Stimulated activated naive B cell treated with anti-CD40 and anti-IgM and Interleukin-4, amounts not matched to agents 10 μg/mL and 1 μg/mL and 100 μg/mL, for 72 hours (primary cell): ENCODE data around the gene DBNDD1.
A peak's percentile ranks its signal among the peaks of the same experiment; 100 is the strongest.
"Not testable (repeated sequence)": the region's sequence is repeated elsewhere in the genome, so short reads cannot be mapped to it uniquely, and the experiment has no call there.

Experiments
- ATAC-seq, 2 donors: fragments of 150-1000 bp; cut with Tn5 transposase; replicated peaks; 2 replicates each; pipeline ENCODE4 v1.10.0; 2021; ENCODE audit warnings: moderate library complexity in 1 of 2
- DNase-seq: peaks from one replicate; pipeline ENCODE4 v3.0.0; 2021
- H3K27ac Mint-ChIP-seq: one replicate; pipeline ENCODE4 v1.8.0; 2022; ENCODE audit warnings: mild to moderate bottlenecking, mixed read lengths
- H3K27me3 Mint-ChIP-seq, 2 donors: one replicate each; pipeline ENCODE4 v1.8.0; 2022; ENCODE audit warnings: mixed read lengths in 2 of 2
- H3K36me3 Mint-ChIP-seq, 2 donors: one replicate each; pipeline ENCODE4 v1.8.0; 2022; ENCODE audit warnings: mixed read lengths in 2 of 2, mild to moderate bottlenecking in 1 of 2
- H3K4me1 Mint-ChIP-seq, 2 donors: one replicate each; pipeline ENCODE4 v1.8.0; 2022; ENCODE audit warnings: mixed read lengths in 2 of 2, mild to moderate bottlenecking in 1 of 2
- H3K4me3 Mint-ChIP-seq, 2 donors: one replicate each; pipeline ENCODE4 v1.8.0; 2022; ENCODE audit warnings: mild to moderate bottlenecking in 2 of 2, mixed read lengths in 2 of 2, moderate library complexity in 1 of 2
- H3K9me3 Mint-ChIP-seq, 2 donors: one replicate each; pipeline ENCODE4 v1.8.0; 2022; ENCODE audit warnings: mixed read lengths in 2 of 2, mild to moderate bottlenecking in 1 of 2

Gene DBNDD1

DNA sequence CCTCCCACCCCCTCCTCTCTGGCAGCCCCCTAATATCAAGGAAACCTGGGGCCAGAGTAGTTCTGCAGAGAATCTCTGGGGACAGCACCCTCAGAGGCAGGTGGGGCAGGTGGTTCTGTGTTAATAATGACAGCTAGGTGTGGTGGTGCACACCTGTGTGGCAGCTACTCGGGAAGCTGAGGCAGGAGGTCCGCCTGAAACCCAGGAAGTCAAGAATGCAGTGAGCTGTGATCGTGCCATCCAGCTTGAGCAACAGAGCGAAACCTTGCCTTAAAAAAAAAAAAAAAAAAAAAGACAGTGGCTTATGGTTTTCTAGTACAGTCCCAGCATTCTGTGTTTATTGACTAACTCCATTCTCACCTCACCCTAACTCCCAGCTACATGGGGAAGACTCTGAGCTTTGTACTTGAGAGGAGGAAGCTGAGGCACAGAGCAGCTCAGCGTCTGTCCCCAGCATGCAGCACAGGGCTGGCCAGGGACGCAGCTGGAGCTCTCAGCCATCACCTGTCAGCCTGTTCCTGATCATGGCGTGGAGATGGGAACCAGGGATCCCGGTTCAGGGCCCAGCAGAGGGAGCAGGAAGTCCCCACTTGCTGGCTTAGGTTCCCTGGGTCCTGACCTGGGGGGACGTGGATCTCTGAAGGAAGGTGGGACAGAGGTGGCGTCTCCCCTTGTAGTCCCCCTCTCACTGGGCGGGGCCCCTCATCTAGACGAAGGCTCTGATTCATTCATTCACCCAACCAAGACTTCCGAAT, 6.1 kb downstream of the DBNDD1 start:
- no peak overlapping the region for H3K27ac Mint-ChIP-seq
- peaks cover 0 to 4% of the 10 kb centered on the region in 2 donors for H3K36me3 Mint-ChIP-seq
- H3K27me3 Mint-ChIP-seq: peaks cover 0 to 4% of the 10 kb centered on the region in 2 donors
- ATAC-seq (peak in 1 of 2 donors; percentile 43), DNase-seq (no peak)
- peaks cover 28 to 86% of the 10 kb centered on the region in 2 donors for H3K4me1 Mint-ChIP-seq
- peak overlapping the region in 1 of 2 donors; percentile 46 for H3K4me3 Mint-ChIP-seq
- no peaks in the 10 kb centered on the region for H3K9me3 Mint-ChIP-seq

DNA sequence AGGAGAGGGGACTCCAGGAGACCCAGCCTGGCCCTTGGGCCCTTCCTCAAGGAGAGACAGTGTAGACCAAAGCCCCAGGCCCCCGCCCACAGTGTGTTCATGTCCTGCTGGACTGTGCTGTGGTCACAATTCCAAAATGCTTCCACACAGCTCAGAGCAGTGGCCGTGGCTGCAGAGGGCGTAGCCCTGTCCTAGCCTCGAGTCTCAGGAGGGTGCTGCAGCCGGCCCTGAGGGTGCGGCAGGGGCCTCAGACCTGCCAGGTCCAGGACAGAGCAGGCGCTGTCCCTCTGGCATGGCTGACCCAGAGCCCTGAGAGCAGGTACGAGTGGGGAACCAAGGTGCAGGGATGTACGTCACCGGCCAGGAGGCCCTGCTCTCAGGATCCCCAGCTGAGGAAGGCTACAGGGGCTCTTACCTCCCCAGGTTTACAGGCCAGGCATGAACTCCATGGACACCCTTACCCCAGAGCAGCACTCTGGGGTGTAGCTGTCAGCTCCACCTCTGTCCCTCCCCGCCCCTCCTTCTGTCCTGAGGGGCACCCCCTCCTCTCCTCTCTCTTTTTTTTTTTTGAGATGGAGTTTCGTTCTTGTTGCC, 7.3 kb downstream of the DBNDD1 start:
- no peak overlapping the region for H3K4me3 Mint-ChIP-seq
- H3K9me3 Mint-ChIP-seq: no peaks in the 10 kb centered on the region
- H3K27ac Mint-ChIP-seq: no peak overlapping the region
- peaks cover 0 to 4% of the 10 kb centered on the region in 2 donors for H3K27me3 Mint-ChIP-seq
- H3K36me3 Mint-ChIP-seq: peaks cover 2 to 10% of the 10 kb centered on the region in 2 donors
- no peak for ATAC-seq
- no peak for DNase-seq
- H3K4me1 Mint-ChIP-seq: peaks cover 34 to 85% of the 10 kb centered on the region in 2 donors

DNA sequence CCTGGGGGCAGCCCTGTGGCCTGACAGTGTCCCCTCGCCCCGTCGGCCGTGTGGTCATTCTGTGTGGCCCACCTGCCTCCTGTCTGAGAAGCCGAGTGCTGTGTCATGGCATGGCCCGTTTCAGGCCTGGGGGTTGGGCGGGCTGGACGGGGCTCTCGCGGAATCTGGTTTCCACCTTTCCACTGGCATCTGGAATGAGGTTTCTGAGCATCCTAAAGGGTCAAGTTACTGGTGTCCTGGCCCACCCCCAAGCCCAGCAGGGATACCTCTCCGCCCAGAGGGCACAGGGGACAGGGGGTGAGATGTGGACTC, 7.8 kb downstream of the DBNDD1 start:
- H3K36me3 Mint-ChIP-seq: peaks cover 4 to 10% of the 10 kb centered on the region in 2 donors
- peaks cover 0 to 4% of the 10 kb centered on the region in 2 donors for H3K27me3 Mint-ChIP-seq
- ATAC-seq (no peak), DNase-seq (no peak)
- H3K9me3 Mint-ChIP-seq: no peaks in the 10 kb centered on the region
- H3K4me3 Mint-ChIP-seq: no peak overlapping the region
- H3K4me1 Mint-ChIP-seq: peaks cover 35 to 91% of the 10 kb centered on the region in 2 donors
- no peak overlapping the region for H3K27ac Mint-ChIP-seq

DNA sequence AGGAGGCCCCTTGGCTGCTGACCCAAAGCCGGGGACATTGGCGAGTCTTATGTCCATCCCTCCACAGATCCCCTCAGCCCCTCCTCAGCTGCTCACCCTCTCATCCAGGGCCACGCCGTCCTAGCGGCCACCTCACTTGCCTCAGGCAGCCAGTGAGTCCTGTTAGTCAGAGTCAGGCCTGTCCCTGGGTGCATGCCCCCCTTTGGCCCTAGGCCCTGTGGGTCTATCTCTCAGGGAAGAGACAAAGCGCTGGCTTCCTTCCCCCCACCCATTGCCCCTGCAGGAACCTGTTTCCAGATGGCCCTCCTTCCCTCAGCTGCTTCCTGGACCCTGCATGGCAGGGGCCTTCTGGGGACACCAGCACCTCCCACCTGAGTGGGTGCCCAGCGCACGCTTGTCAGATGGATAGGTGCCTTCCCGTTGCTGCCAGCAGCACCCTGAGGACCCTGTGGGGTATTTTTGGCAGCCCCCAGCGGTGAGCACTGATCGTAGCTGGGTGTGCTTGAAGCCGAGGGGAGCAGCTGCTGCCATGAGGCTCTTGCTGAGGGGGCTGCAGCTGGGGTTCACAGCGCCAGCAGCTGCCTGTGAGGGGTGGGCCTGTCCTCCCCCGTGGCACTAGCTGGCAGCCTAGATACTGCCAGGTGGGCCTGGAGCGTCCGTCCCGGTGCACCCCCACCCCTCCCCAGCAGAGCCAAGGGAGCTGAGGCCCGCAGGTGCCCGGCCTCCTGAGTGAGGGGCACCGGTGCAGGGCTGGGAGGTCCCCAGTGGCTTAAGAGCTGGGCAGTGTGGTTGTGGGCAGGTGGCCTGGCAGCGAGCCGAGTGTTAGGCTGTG, 8.4 kb downstream of the DBNDD1 start:
- H3K27ac Mint-ChIP-seq: peak overlapping the region; percentile 25
- H3K4me1 Mint-ChIP-seq: peaks cover 38 to 96% of the 10 kb centered on the region in 2 donors
- H3K27me3 Mint-ChIP-seq: peaks cover 0 to 4% of the 10 kb centered on the region in 2 donors
- no peak overlapping the region for H3K4me3 Mint-ChIP-seq
- H3K9me3 Mint-ChIP-seq: no peaks in the 10 kb centered on the region
- peaks cover 7 to 11% of the 10 kb centered on the region in 2 donors for H3K36me3 Mint-ChIP-seq
- DNase-seq (no peak), ATAC-seq (no peak)

DNA sequence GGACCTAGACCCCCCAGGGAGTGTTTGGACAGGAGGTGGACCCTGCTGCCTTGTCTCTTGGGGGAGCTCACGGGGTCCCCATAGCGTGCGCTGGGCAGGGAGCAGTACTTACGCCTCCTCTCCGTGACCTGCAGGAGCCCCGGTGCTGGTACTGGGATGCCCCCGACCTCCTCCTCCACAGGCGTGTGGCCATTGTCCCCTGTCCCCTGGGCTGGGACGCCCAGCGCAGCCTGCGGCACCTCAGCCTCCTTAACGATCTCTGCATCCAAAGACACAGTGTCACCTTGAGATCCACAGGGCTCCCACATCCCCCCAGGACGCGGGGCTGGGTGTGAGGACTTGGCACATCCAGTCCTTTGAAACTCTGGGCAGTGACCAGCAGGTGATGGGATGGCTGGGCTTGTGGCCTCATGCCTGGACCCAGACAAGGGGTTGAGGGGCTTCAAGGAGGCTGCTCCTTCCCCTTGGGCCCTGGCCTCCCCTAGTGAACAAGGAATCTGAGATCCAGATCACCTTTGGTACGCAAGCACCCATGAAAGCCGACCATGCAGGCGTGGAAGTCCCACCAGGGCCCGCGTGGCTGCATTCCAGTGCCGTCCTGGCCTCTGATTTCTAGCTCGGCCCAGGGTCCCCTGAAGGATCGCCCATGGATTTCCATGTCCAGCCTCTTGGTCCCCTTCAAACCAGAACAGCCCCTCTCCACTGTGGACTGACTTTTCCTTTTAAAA, 9.9 kb downstream of the DBNDD1 start:
- H3K27me3 Mint-ChIP-seq: no peaks in the 10 kb centered on the region
- no peak for DNase-seq
- peaks cover 11 to 23% of the 10 kb centered on the region in 2 donors for H3K36me3 Mint-ChIP-seq
- peaks cover 0 to 2% of the 10 kb centered on the region in 2 donors for H3K9me3 Mint-ChIP-seq
- peaks cover 43 to 95% of the 10 kb centered on the region in 2 donors for H3K4me1 Mint-ChIP-seq
- ATAC-seq: peak in 1 of 2 donors; percentile 14
- peak overlapping the region; percentile 65 to 68 for H3K4me3 Mint-ChIP-seq
- H3K27ac Mint-ChIP-seq: peak overlapping the region; percentile 96

DNA sequence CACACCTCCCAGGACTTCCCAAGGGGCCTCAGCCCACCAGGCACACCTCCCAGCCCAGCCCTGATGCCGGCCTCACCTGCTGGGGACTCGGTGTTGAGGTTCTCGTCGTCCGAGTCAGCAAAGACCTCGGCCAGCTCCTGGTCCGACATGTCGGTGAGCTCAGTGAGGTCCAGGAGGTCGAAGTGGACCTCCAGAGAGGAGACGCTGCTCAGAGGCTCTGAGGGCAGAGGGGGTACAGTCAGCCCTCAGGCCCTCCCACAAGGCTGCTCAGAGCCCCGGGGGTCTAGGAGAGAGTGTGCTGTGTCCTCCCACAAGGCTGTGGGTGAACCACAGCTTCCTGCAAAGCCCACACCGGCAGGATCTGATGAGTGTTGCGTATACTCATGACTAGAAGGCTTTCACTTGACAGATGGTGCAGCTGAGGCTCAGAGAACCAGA, 10.5 kb downstream of the DBNDD1 start:
- Mint-ChIP-seq H3K4me3 (peak overlapping the region; percentile 65 to 68), H3K36me3 (peaks cover 11 to 23% of the 10 kb centered on the region in 2 donors), H3K27me3 (no peaks in the 10 kb centered on the region), H3K4me1 (peaks cover 41 to 90% of the 10 kb centered on the region in 2 donors), H3K9me3 (peaks cover 0 to 2% of the 10 kb centered on the region in 2 donors), H3K27ac (peak overlapping the region; percentile 96)
- DNase-seq (peak; percentile 82), ATAC-seq (peak; percentile 94 to 96)

DNA sequence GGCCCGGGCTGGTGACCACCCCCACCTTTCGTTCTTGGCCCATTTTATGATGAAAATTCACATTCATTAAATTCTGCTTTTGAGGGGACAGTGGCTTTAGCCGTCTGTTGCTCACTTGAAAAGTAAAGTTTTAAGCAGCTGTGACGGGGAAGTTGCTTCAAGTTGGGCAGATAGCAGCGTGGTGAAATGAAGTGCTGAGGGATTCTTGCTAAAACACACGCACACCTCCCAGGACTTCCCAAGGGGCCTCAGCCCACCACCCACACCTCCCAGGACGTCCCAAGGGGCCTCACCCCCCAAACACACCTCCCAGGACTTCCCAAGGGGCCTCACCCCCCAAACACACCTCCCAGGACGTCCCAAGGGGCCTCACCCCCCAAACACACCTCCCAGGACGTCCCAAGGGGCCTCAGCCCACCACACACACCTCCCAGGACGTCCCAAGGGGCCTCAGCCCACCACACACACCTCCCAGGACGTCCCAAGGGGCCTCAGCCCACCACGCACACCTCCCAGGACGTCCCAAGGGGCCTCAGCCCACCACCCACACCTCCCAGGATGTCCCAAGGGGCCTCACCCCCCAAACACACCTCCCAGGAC, 11.5 kb downstream of the DBNDD1 start:
- Mint-ChIP-seq H3K4me1 (peaks cover 36 to 80% of the 10 kb centered on the region in 2 donors), H3K4me3 (peak overlapping the region; percentile 41 to 43), H3K36me3 (peaks cover 12 to 21% of the 10 kb centered on the region in 2 donors), H3K27ac (peak overlapping the region; percentile 85)
- not testable (repeated sequence) for H3K27me3 Mint-ChIP-seq, H3K9me3 Mint-ChIP-seq
- ATAC-seq (peak in 1 of 2 donors; percentile 28), DNase-seq (peak; percentile 83)

DNA sequence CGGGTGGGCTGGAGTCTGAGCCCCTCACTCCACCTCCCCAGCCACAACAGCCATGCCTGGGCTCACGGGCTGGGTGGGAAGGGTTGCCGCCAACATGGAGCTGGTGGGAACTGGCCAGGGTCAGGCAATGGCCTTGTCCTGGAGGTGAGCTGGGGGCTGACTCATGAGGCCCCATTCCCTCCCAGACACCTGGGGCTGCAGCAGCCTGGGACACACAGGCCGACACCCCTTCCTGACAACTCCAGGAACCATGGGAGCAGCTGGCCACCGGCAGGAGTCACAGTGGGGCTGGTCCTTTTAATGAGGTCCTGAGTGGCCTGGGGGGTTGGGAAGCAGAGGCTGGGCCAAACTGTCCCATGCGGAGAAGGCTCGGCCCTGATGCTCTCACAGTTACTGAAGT, 12.2 kb downstream of the DBNDD1 start:
- peak overlapping the region; percentile 85 for H3K27ac Mint-ChIP-seq
- H3K27me3 Mint-ChIP-seq: peaks cover 0 to 5% of the 10 kb centered on the region in 2 donors
- H3K36me3 Mint-ChIP-seq: peaks cover 16 to 24% of the 10 kb centered on the region in 2 donors
- H3K4me3 Mint-ChIP-seq: no peak overlapping the region
- DNase-seq (no peak), ATAC-seq (no peak)
- H3K9me3 Mint-ChIP-seq: peaks cover 0 to 2% of the 10 kb centered on the region in 2 donors
- peaks cover 36 to 78% of the 10 kb centered on the region in 2 donors for H3K4me1 Mint-ChIP-seq

DNA sequence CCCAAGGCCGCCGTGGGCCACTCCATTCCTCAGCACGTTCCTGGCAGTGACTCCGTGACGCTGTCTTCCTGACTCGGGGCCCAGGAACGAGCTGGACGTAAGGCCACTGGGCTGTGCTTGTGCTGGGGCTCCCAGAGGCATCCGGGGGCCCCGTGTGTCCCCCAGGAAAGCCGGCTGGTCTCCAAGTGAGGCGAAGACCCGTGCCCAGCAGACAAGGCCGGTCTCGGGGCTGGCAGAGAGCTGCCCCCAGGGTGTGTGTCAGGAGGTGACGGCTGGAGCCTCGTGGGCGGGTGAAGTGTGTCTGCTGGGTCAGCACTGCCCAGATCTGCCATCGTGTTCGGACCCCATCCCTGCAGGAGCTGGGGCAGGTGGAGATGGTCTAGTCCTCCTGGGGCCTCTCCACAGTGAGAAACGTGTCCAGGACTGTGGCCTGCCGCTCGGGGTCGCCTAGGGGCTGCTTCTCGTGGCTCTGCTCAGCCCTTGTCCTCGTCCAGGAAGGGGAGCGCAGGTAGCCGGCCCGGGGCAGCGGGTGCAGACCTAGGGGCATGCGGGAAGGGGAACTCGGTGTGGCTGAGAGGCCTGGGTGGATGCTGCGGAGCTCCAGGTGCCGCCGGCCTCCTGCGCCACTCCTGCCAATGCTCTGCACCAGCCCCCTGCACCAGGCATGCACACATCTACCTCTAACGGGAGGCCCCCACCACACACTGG, 13.1 kb downstream of the DBNDD1 start:
- Mint-ChIP-seq H3K4me1 (peaks cover 36 to 74% of the 10 kb centered on the region in 2 donors), H3K36me3 (peaks cover 16 to 28% of the 10 kb centered on the region in 2 donors), H3K27ac (no peak overlapping the region), H3K4me3 (no peak overlapping the region), H3K9me3 (peaks cover 0 to 2% of the 10 kb centered on the region in 2 donors), H3K27me3 (peaks cover 0 to 5% of the 10 kb centered on the region in 2 donors)
- DNase-seq (no peak), ATAC-seq (no peak)

DNA sequence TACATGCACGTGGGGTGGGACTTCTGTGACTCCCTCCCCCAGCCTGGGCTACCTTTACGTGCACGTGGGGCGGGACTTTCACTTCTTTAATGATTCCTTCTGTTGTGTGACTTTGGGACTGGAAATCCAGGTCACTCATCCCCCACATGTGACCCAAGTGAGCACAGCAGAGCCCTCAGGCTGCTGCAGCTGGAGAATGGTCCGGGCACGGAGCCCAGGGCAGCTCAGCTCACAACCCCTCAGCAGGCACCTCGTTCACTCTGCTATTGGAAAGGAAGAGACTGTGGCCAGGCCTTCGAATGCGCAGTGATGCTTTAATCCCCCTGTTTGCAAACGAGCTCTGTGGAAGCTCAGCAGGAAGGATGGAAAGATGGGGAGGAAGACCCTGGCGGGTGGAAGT, 14.7 kb downstream of the DBNDD1 start:
- peaks cover 28 to 41% of the 10 kb centered on the region in 2 donors for H3K36me3 Mint-ChIP-seq
- peaks cover 0 to 5% of the 10 kb centered on the region in 2 donors for H3K27me3 Mint-ChIP-seq
- no peak overlapping the region for H3K4me3 Mint-ChIP-seq
- H3K27ac Mint-ChIP-seq: peak overlapping the region; percentile 42
- ATAC-seq (no peak), DNase-seq (no peak)
- H3K4me1 Mint-ChIP-seq: peaks cover 31 to 71% of the 10 kb centered on the region in 2 donors
- peaks cover 0 to 2% of the 10 kb centered on the region in 2 donors for H3K9me3 Mint-ChIP-seq

DNA sequence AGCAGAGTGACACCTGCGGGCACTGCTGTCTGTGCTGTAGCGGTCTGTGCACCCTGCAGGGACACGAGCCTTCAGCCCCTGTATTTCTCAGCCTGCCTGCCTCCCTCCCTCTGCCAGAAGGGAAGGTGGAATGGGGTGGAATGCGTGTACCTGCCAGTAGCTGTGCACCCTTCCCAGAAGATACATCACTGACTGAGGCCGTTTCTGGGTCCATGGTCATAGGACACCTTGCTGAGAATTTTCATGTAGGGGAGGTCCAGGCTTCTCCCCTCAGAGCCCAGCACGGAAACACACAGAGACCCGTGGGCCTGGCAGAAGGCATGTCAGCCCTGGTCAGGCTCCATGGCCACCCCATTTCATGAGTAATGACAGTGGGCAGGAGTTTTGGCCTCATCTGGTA, 16.5 kb downstream of the DBNDD1 start:
- Mint-ChIP-seq H3K9me3 (peaks cover 0 to 2% of the 10 kb centered on the region in 2 donors), H3K4me1 (peaks cover 23 to 63% of the 10 kb centered on the region in 2 donors), H3K4me3 (no peak overlapping the region), H3K27ac (no peak overlapping the region), H3K36me3 (peaks cover 32 to 47% of the 10 kb centered on the region in 2 donors), H3K27me3 (peaks cover 0 to 5% of the 10 kb centered on the region in 2 donors)
- no peak for ATAC-seq
- no peak for DNase-seq

DNA sequence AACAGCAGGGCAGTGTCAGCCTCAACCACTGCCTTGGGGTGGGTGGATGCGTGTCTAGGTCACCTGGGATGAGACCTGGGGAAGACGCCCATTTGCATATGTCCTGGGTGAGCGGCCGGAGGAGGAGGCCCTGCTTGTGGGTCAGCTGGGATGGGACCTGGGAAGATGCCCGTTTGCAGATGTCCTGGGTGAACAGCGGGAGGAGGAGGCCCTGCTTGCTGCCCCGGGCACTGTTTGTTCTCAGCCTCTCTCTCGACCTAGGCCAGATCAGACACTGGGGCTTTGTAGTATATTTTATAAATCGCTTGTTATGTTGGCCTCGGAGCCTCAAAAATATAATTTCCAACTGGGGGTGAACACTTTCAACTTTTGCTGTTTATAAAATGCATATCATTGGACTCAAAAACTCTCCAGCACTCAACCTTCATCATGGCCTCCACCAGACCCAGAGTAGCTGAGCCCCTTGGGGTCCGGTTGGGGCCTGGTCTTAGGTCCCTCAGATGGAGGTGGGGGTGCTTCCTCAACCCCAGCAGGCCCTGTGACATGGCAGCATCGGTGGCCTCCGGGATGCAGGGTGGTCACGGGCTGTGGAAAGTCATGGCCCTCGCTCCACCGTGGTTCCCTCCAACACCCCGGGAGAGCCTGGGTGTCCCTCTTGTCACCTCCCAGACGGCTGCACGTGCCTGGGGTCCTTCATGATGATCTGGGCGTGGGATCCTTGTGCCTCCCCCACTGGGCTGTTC, 17.3 kb downstream of the DBNDD1 start:
- DNase-seq (no peak), ATAC-seq (no peak)
- H3K27ac Mint-ChIP-seq: no peak overlapping the region
- H3K36me3 Mint-ChIP-seq: peaks cover 30 to 43% of the 10 kb centered on the region in 2 donors
- peaks cover 0 to 5% of the 10 kb centered on the region in 2 donors for H3K27me3 Mint-ChIP-seq
- peaks cover 0 to 2% of the 10 kb centered on the region in 2 donors for H3K9me3 Mint-ChIP-seq
- peaks cover 16 to 55% of the 10 kb centered on the region in 2 donors for H3K4me1 Mint-ChIP-seq
- H3K4me3 Mint-ChIP-seq: no peak overlapping the region
